Gastrocnemius medialis (tissue), 4 donors: Measurements from ENCODE around the gene MAGEA9. TPM values are rescaled to one million over a fixed set of nuclear protein-coding genes. Genes with fewer than 3 reads are reported as not detected.
"Not testable (repeated sequence)": the region's sequence is repeated elsewhere in the genome, so short reads cannot be mapped to it uniquely, and the experiment has no call there.

Experiments used
- ATAC-seq, 2 donors: fragments of 150-250 bp; one replicate each; pipeline ENCODE4 v1.9.1; 2016
- DNase-seq, 2 donors: peaks; one replicate each; pipeline ENCODE4 v3.0.0-alpha.2; 2019
- H3K27ac ChIP-seq, 4 donors: fragments of 200-600 bp; sonication (generic); 1 replicate in 1 of 4; 2 replicates in 3 of 4; pipeline ENCODE4 v1.5.1; 2016 to 2018; ENCODE audit warnings: mild to moderate bottlenecking in 2 of 4, moderate library complexity in 1 of 4
- H3K27me3 ChIP-seq, 3 donors: fragments of 200-600 bp; sonication (generic) in 2 of 3; 1 replicate in 1 of 3; 2 replicates in 2 of 3; pipeline versions ENCODE4 v1.5.1 to v1.6.0; 2016 to 2019; ENCODE audit warnings: mild to moderate bottlenecking in 1 of 3, moderate library complexity in 1 of 3
- H3K36me3 ChIP-seq, 2 donors: fragments of 200-600 bp; sonication (generic) in 1 of 2; one replicate each; pipeline ENCODE4 v1.5.1; 2017 to 2018
- H3K4me1 ChIP-seq, 2 donors: fragments of 200-600 bp; sonication (generic) in 1 of 2; one replicate each; pipeline ENCODE4 v1.5.1; 2016 to 2017; ENCODE audit warnings: mild to moderate bottlenecking in 2 of 2
- H3K4me3 ChIP-seq, 4 donors: fragments of 200-600 bp; sonication (generic) in 3 of 4; 1 replicate in 1 of 4; 2 replicates in 3 of 4; pipeline ENCODE4 v1.5.1; 2016 to 2019; ENCODE audit warnings: mild to moderate bottlenecking in 2 of 4
- H3K9me3 ChIP-seq, 3 donors: fragments of 200-600 bp; sonication (generic) in 2 of 3; 1 replicate in 1 of 3; 2 replicates in 2 of 3; pipeline ENCODE4 v1.5.1; 2016 to 2019
- POLR2A ChIP-seq, 2 donors: fragments of 450-650 bp; IDR thresholded peaks; one replicate each; pipeline ENCODE4 v1.6.1; 2017; ENCODE audit warnings: antibody characterized with exemption in 2 of 2, mild to moderate bottlenecking in 2 of 2, moderate library complexity in 2 of 2
- in situ Hi-C, 4 donors: fragments of 200-750 bp; cut with MboI; loops; one replicate each; pipeline versions ENCODE4 v1.15.0 to v1.8.0; 2017; ENCODE audit warnings: low sequenced_read_pairs in 4 of 4
- intact Hi-C: fragments of 100-400 bp; cut with DNase I; formaldehyde crosslinking; loops from one replicate; pipeline ENCODE4 v1.15.1; 2023; ENCODE audit warnings: low total_unique reads
- total RNA-seq, 4 donors: library from RNA; depleted of rRNA; stranded (reverse); fragments of >200 nt; gene quantifications; one replicate each; pipeline versions ENCODE4 v1.1.0 to v1.2.3, GENCODE V29; 2016
- TF ChIP-seq, protein P1 (sequence below), 5 experiments: fragments of 450-650 bp in 3 of 5; fragments of 200-600 bp in 2 of 5; sonication (generic) in 2 of 5; IDR thresholded peaks in 4 of 5; conservative IDR thresholded peaks in 1 of 5; 1 replicate in 4 of 5; 2 replicates in 1 of 5; pipeline ENCODE4 v1.5.1; 2016 to 2019; ENCODE audit warnings: antibody characterized with exemption in 5 of 5, mild to moderate bottlenecking in 3 of 5, moderate library complexity in 3 of 5

MAGEA9 gene
- total RNA-seq, 4 donors from 2014 or later: not detected

DNA sequence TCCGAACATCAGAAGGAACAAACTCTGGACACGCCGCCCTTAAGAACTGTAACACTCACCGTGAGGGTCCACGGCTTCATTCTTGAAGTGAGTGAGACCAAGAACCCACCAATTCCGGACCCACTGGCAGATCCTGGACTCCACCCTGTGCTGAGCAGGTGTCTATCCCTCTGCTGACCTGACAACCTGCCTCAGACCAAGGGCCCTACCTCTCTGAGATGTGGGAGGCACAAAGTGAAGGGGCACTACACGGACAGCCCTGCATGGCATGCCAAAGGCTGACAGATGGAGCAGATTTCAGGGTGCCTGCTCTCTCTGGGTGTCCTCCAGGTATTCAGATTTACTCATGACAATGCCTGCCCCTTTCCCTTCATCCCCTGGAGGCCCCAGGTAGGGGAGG is 21.9 kb upstream of the MAGEA9 start:
- Histone ChIP-seq H3K9me3 (no peaks in the 10 kb centered on the region), H3K4me3 (no peak overlapping the region), H3K4me1 (no peaks in the 10 kb centered on the region), H3K27me3 (no peaks in the 10 kb centered on the region), H3K27ac (no peak overlapping the region), H3K36me3 (no peaks in the 10 kb centered on the region)
- ATAC-seq (no peak), DNase-seq (no peak)
- intact Hi-C loops (no loop called here), in situ Hi-C loops (no loop called here)
- no peak for TF ChIP-seq POLR2A (IDR thresholded peaks at IDR 0.05)
- TF ChIP-seq, protein P1, sequence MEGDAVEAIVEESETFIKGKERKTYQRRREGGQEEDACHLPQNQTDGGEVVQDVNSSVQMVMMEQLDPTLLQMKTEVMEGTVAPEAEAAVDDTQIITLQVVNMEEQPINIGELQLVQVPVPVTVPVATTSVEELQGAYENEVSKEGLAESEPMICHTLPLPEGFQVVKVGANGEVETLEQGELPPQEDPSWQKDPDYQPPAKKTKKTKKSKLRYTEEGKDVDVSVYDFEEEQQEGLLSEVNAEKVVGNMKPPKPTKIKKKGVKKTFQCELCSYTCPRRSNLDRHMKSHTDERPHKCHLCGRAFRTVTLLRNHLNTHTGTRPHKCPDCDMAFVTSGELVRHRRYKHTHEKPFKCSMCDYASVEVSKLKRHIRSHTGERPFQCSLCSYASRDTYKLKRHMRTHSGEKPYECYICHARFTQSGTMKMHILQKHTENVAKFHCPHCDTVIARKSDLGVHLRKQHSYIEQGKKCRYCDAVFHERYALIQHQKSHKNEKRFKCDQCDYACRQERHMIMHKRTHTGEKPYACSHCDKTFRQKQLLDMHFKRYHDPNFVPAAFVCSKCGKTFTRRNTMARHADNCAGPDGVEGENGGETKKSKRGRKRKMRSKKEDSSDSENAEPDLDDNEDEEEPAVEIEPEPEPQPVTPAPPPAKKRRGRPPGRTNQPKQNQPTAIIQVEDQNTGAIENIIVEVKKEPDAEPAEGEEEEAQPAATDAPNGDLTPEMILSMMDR (IDR thresholded peaks at IDR 0.05 in 4 of 5, conservative IDR thresholded peaks at IDR 0.05 in 1 of 5): no peak

GRCh38 chrX:149760965-149761364 is 20.8 kb upstream of the MAGEA9 start:
- no peaks in the 10 kb centered on the region for H3K36me3 ChIP-seq
- ATAC-seq (no peak), DNase-seq (no peak)
- TF ChIP-seq, protein P1 (IDR thresholded peaks at IDR 0.05 in 4 of 5, conservative IDR thresholded peaks at IDR 0.05 in 1 of 5): no peak
- TF ChIP-seq POLR2A (IDR thresholded peaks at IDR 0.05): no peak
- no peak overlapping the region for H3K27ac ChIP-seq
- intact Hi-C loops: no loop called here
- no peaks in the 10 kb centered on the region for H3K9me3 ChIP-seq
- H3K4me3 ChIP-seq: no peak overlapping the region
- in situ Hi-C loops: no loop called here
- H3K4me1 ChIP-seq: no peaks in the 10 kb centered on the region
- H3K27me3 ChIP-seq: no peaks in the 10 kb centered on the region

DNA sequence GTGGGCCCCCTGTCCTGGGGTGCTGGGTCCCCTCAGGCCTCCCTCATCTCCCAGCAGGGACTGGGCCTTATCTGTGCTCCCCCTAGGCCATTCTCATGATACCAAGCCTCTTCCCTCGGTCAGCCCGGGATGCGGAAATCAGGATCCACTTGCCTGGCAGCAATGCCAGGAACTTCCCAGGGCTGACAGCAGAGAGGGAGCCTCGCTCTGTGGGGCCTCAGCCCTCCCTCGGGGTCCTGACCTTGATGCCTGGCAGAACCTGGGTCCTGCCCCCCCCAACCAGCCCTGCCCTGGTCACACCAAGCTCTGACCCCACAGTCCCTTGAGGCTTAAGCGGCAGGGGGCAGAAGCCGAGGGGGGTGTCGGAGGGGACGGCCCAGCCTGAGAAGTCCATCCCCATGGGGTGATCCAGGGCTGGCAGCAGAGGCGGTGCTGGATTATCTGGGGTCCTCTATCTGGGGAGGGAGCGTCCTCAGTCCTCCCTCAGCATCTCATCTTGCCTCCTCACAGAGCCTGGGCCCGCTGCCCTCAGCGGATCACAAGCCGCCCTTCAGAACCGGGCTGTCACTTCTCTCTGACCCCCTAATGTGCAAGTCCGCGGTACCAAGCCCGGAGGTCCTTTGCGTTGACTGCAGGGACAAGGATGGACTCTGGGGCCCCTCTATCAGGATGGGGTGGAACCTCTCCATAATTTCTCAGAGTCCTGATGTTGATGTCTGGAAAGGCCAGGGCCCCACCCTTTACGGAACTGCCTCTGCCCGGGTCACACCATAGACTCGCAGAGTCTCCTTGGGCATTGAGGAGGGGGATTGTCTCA is 19.7 kb upstream of the MAGEA9 start:
- DNase-seq, H3K27me3 ChIP-seq, H3K4me3 ChIP-seq, H3K9me3 ChIP-seq, H3K4me1 ChIP-seq, in situ Hi-C loops, H3K27ac ChIP-seq, H3K36me3 ChIP-seq, ATAC-seq, intact Hi-C loops: not testable (repeated sequence)

DNA sequence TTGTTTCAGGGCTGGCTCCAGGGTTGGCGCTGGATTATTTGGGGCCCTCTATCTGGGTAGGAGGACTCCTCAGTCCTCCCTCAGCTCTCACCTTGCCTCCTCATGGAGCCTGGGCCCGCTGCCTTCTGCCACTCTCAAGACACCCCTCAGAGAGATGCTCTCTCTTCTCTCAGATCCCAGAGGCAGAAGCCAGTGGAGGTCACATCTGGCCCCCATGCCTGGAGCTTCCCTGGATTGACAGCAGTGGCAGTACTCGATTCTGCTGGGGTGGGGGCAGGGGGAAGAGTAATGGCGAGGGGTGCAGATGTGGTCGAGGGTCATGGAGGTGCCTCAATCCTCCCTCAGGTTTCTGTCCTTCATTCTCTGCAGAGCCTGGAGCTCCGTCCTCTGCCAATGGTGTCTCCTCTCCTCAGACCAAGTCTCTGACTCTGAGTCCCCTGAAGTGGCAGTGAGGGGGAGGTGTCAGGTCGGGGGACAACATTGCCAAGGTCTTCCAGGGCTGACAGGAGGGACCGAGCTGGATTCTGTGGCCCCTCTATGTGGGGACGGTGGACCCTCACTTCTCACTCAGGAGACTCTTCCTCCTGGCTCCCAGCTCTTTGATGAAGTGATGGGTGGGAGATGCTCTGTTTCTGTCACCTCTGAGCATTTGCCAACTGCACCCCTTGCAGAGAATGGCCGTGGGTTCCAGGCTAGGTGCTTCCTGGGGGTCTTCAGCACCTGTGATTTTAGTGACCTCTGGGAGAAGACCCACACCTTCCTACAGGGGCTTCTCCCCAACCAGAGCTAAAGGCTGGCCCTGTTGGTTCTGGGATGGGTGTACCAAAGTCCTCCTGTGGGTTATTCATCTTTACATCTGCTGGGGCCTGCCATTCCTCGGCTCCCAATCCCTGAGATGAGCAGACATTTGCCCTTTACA is 18.8 kb upstream of the MAGEA9 start:
- Histone ChIP-seq H3K36me3 (no peaks in the 10 kb centered on the region), H3K4me1 (no peaks in the 10 kb centered on the region), H3K27ac (no peak overlapping the region), H3K27me3 (no peaks in the 10 kb centered on the region), H3K4me3 (no peak overlapping the region), H3K9me3 (no peaks in the 10 kb centered on the region)
- in situ Hi-C loops: no loop called here
- intact Hi-C loops: no loop called here
- DNase-seq (no peak), ATAC-seq (no peak)
- no peak for TF ChIP-seq POLR2A (IDR thresholded peaks at IDR 0.05)
- TF ChIP-seq, protein P1 (IDR thresholded peaks at IDR 0.05 in 4 of 5, conservative IDR thresholded peaks at IDR 0.05 in 1 of 5): no peak

GRCh38 chrX:149770344-149770743 is 11.4 kb upstream of the MAGEA9 start:
- in situ Hi-C loops: not testable (repeated sequence)

DNA sequence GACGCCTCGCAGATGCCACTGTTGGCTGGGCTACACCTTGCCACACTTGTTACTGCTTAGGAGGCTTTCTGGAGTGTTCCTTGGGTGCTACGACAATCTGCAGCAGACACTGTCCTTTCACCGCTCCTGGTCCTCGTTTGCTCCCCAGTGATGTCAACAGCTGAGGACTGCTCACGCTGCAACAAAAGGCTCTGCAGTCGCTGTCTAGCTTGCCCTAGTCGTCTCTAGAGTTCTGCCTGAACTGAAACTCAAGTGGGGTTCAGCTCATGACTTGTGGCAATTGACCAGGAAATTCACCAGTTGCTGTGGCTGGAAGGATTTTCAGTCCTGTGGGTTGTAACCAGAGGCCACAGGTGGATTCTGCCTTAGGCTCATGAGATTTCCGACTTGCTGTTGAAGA is 8.7 kb upstream of the MAGEA9 start:
- H3K4me1 ChIP-seq, H3K36me3 ChIP-seq, ATAC-seq, intact Hi-C loops, H3K4me3 ChIP-seq, in situ Hi-C loops, H3K27me3 ChIP-seq, H3K27ac ChIP-seq, DNase-seq, H3K9me3 ChIP-seq: not testable (repeated sequence)

More at GRCh38 chrX:149770344-149770743, 11.4 kb upstream of the MAGEA9 start:
- H3K4me3 ChIP-seq, intact Hi-C loops, H3K36me3 ChIP-seq, H3K4me1 ChIP-seq, H3K27ac ChIP-seq, DNase-seq, ATAC-seq, H3K9me3 ChIP-seq, H3K27me3 ChIP-seq: not testable (repeated sequence)

GRCh38 chrX:149773768-149774167 is 8.0 kb upstream of the MAGEA9 start, which contains the start of gene HSFX1:
HSFX1 (plus strand) TSS chrX:149774068; CDS start chrX:149774682, 614 bp downstream.
- intact Hi-C loops, in situ Hi-C loops, DNase-seq, H3K4me1 ChIP-seq, H3K9me3 ChIP-seq, H3K36me3 ChIP-seq, ATAC-seq, H3K4me3 ChIP-seq, H3K27ac ChIP-seq, H3K27me3 ChIP-seq: not testable (repeated sequence)

GRCh38 chrX:149777999-149778398 is 3.7 kb upstream of the MAGEA9 start:
- ATAC-seq, H3K36me3 ChIP-seq, H3K27me3 ChIP-seq, DNase-seq, H3K27ac ChIP-seq, H3K9me3 ChIP-seq, intact Hi-C loops, H3K4me3 ChIP-seq, in situ Hi-C loops, H3K4me1 ChIP-seq: not testable (repeated sequence)
